Thyroid gland (tissue), 4 donors: ENCODE results near the gene TRAP1. TPM values are rescaled to one million over a fixed set of nuclear protein-coding genes. Genes with fewer than 3 reads are reported as not detected.
"Not testable (repeated sequence)": the region's sequence is repeated elsewhere in the genome, so short reads cannot be mapped to it uniquely, and the experiment has no call there.

Experiments
- DNase-seq, 2 donors: peaks; one replicate each; pipeline ENCODE4 v3.0.0-alpha.2; 2019
- H3K27ac ChIP-seq, 3 donors: fragments of 200-600 bp; sonication (generic); 1 replicate in 2 of 3; 2 replicates in 1 of 3; pipeline ENCODE4 v1.5.1; 2016 to 2019; ENCODE audit warnings: mild to moderate bottlenecking in 1 of 3, moderate library complexity in 1 of 3
- H3K27me3 ChIP-seq: fragments of 200-600 bp; sonication (generic); one replicate; pipeline ENCODE4 v1.5.1; 2019
- H3K36me3 ChIP-seq, 2 donors: fragments of 200-600 bp; sonication (generic); one replicate each; pipeline ENCODE4 v1.5.1; 2016 to 2019
- H3K4me1 ChIP-seq, 2 donors: fragments of 200-600 bp; sonication (generic); one replicate each; pipeline ENCODE4 v1.5.1; 2017 to 2019
- H3K4me3 ChIP-seq, 3 donors: fragments of 200-600 bp; sonication (generic); replicated peaks in 1 of 3; 1 replicate in 2 of 3; 2 replicates in 1 of 3; pipeline ENCODE4 v1.5.1; 2016; ENCODE audit warnings: mild to moderate bottlenecking in 1 of 3
- H3K9me3 ChIP-seq: fragments of 200-600 bp; sonication (generic); one replicate; pipeline ENCODE4 v1.5.1; 2017
- POLR2A ChIP-seq, 2 donors: fragments of 450-650 bp; IDR thresholded peaks; one replicate each; pipeline ENCODE4 v1.6.1; 2017; ENCODE audit warnings: antibody characterized with exemption in 2 of 2, mild to moderate bottlenecking in 2 of 2, moderate library complexity in 1 of 2
- WGBS, 2 donors: methylation state at CpG; one replicate each; pipeline ENCODE4 v1.1.5; 2017; 5-methylcytosine and 5-hydroxymethylcytosine counted together
- intact Hi-C: fragments of 100-400 bp; cut with DNase I; formaldehyde crosslinking; loops from one replicate; pipeline ENCODE4 v1.15.1; 2023
- total RNA-seq, 4 donors: library from RNA; depleted of rRNA; stranded (reverse); fragments of >200 nt; gene quantifications; one replicate each; pipeline ENCODE4 v1.2.3, GENCODE V29; 2016
- TF ChIP-seq, protein P1 (sequence below), 6 experiments: fragments of 200-600 bp in 3 of 6; fragments of 450-650 bp in 3 of 6; sonication (generic) in 3 of 6; IDR thresholded peaks; one replicate each; pipeline ENCODE4 v1.5.1; 2016 to 2019; ENCODE audit warnings: antibody characterized with exemption in 6 of 6, mild to moderate bottlenecking in 2 of 6, inconsistent platforms in 1 of 6, moderate library complexity in 1 of 6

TRAP1 gene
- total RNA-seq, 4 donors from 2014 or later = 37.3 to 58.3 (median 53.9) TPM

DNA sequence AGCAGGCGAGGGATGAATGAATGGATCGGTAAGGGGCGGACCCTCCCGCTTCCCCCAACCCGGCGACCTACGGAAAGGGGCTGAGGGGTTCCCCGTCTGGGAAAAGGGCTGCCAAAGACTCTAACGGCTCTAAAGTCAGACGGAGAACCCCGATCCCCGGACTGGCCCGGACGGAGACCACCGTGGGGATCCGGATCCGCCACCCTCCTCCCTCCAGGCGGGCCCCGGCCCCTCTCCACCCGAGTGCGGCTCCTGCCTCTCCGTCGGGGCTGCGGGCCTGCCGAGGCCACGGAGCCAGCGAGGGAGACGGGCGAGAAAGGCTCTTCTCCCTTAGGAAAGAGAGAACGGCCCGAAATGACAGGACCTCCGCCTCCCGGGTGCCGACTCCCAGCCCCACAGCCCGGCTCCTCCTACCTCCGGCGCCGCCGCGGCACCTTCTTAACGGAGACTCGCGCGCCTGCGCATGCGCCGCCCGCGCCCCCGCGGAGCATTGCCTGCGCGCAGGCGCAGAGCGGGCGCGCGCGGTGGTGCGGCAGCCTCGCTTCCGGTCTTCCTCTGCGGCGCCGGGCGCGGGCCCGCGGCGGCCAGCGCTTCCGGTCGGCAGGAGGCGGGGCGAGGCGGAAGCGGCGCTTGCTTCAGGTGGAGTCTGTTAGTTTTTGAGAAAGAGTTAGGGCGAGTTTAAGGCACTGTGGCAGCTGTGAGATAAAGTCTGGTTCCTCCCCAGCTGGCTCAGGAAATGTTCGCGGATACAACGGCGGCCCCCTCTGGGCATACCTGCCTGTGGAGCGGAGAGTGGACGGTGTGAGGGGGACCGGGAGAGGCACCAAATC is 106.0 kb downstream of the TRAP1 start, which contains the start of gene SLX4:
TSS of gene SLX4 (minus strand) at position 461 of the 830 bp plus-strand sequence. CDS start 2,642 bp downstream, outside the sequence.
- peak; percentile 90 to 91 for DNase-seq
- no peaks in the 10 kb centered on the region for H3K9me3 ChIP-seq
- intact Hi-C loops = no loop called here
- H3K36me3 ChIP-seq = no peaks in the 10 kb centered on the region
- peak in 1 of 2 donors; percentile 84 for TF ChIP-seq POLR2A (IDR thresholded peaks at IDR 0.05)
- TF ChIP-seq, protein P1, sequence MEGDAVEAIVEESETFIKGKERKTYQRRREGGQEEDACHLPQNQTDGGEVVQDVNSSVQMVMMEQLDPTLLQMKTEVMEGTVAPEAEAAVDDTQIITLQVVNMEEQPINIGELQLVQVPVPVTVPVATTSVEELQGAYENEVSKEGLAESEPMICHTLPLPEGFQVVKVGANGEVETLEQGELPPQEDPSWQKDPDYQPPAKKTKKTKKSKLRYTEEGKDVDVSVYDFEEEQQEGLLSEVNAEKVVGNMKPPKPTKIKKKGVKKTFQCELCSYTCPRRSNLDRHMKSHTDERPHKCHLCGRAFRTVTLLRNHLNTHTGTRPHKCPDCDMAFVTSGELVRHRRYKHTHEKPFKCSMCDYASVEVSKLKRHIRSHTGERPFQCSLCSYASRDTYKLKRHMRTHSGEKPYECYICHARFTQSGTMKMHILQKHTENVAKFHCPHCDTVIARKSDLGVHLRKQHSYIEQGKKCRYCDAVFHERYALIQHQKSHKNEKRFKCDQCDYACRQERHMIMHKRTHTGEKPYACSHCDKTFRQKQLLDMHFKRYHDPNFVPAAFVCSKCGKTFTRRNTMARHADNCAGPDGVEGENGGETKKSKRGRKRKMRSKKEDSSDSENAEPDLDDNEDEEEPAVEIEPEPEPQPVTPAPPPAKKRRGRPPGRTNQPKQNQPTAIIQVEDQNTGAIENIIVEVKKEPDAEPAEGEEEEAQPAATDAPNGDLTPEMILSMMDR (IDR thresholded peaks at IDR 0.05) = no peak
- H3K27me3 ChIP-seq = no peaks in the 10 kb centered on the region
- H3K4me1 ChIP-seq = peaks cover 14 to 21% of the 10 kb centered on the region in 2 donors
- peak within 1 kb of the TSS; percentile 83 to 94 (median 93) for H3K4me3 ChIP-seq
- peak within 1 kb of the TSS; percentile 37 to 69 (median 69) for H3K27ac ChIP-seq
- WGBS, 2 donors = 0% methylated on average over 17 to 24 of the region's 86 CpGs

DNA sequence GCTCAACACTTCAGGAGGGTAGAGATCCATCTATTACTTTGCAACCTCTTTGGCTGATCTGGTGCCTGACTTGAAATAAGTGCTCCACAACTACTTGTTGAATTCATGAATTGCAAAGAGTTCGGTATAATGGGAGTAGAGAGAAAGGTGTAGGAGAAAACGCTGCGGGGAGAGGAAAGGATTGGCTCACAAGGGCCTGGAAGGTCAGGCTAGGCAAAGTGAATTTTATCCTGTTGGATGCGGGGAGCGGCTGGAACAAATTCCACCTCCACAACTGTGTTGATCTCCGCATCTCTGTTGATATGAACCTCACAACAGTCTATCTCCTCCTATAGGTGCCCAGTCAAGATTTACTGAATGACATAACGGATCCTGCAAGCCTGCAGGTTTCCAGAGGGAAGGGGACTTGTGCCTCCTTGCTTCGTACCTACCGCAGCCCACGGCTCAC is 106.6 kb downstream of the TRAP1 start:
- intact Hi-C loops = no loop called here
- Histone ChIP-seq H3K27ac (peak overlapping the region in 2 of 3 donors; percentile 59 to 69), H3K27me3 (no peaks in the 10 kb centered on the region), H3K4me1 (peaks cover 14 to 21% of the 10 kb centered on the region in 2 donors), H3K36me3 (no peaks in the 10 kb centered on the region), H3K4me3 (peak overlapping the region; percentile 69 to 94 (median 83)), H3K9me3 (no peaks in the 10 kb centered on the region)
- no peak for DNase-seq
- WGBS, 2 donors = 3% methylated on average over 8 to 9 of the region's 10 CpGs
- TF ChIP-seq, protein P1 (IDR thresholded peaks at IDR 0.05) = no peak
- TF ChIP-seq POLR2A (IDR thresholded peaks at IDR 0.05) = no peak

DNA sequence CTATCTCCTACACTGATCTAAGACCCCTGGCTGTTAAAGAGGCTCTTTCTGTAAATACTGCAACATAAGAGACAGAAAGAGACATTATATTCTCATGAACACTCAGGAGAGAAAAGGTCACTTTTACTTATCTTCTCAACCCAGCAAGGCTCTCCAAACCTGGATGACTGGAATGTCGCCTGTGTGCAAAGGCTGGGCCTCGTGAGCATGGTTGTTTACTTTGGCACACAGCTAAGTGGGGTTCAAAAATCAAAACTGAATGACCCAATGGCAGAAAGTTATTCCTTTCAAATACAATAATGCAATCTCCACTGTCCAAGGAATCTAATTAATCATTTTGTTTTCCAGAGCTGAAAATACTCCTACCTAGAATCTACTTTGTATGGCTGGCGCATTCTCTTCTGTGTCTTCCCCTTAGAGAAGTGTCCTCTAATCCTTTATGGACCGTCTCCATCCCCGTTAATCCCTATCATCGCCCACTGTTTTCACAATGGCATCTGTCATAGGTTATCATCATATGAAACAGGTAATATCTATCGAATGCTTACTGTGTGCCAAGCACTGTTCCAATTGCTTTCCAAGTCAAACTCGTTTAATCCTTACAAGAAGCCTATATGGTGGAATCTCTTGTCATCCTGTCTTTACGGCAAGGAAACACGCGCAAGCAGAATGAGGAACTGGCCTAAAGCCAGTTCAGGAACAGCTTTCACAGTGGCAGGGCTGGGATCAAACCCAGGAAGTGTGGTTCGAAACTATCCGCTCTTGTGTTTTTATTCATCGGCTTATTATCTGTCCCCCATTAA is 107.2 kb downstream of the TRAP1 start:
- Histone ChIP-seq H3K4me1 (peaks cover 14 to 21% of the 10 kb centered on the region in 2 donors), H3K27ac (peak overlapping the region in 1 of 3 donors; percentile 7), H3K27me3 (no peaks in the 10 kb centered on the region), H3K9me3 (no peaks in the 10 kb centered on the region), H3K4me3 (no peak overlapping the region), H3K36me3 (no peaks in the 10 kb centered on the region)
- intact Hi-C loops = no loop called here
- TF ChIP-seq, protein P1 (IDR thresholded peaks at IDR 0.05) = no peak
- TF ChIP-seq POLR2A (IDR thresholded peaks at IDR 0.05) = no peak
- DNase-seq = peak in 1 of 2 donors; percentile 11
- 56 to 57% methylated on average over 14 of the region's 14 CpGs for WGBS, 2 donors

GRCh38 chr16:3608976-3609375 is 108.3 kb downstream of the TRAP1 start:
- H3K36me3 ChIP-seq, H3K27ac ChIP-seq, intact Hi-C loops, H3K9me3 ChIP-seq, H3K4me3 ChIP-seq, DNase-seq, H3K27me3 ChIP-seq: not testable (repeated sequence)
- 95 to 96% methylated on average over 13 of the region's 13 CpGs for WGBS, 2 donors
- peaks cover 14 to 21% of the 10 kb centered on the region in 2 donors for H3K4me1 ChIP-seq

GRCh38 chr16:3608069-3608468 is 109.3 kb downstream of the TRAP1 start:
- Histone ChIP-seq H3K27ac (no peak overlapping the region), H3K4me1 (peaks cover 11 to 21% of the 10 kb centered on the region in 2 donors), H3K27me3 (no peaks in the 10 kb centered on the region), H3K36me3 (peaks cover 0 to under 1% of the 10 kb centered on the region in 2 donors), H3K4me3 (no peak overlapping the region), H3K9me3 (no peaks in the 10 kb centered on the region)
- intact Hi-C loops = no loop called here
- no peak for DNase-seq
- WGBS, 2 donors = 95% methylated on average over 5 of the region's 5 CpGs
- TF ChIP-seq, protein P1 (IDR thresholded peaks at IDR 0.05) = no peak
- no peak for TF ChIP-seq POLR2A (IDR thresholded peaks at IDR 0.05)
